GM12891 (cell line): Measurements from ENCODE around the gene SLC35B2.

ENCODE experiments used
- PAX5 ChIP-seq: IDR thresholded peaks from 2 replicates; pipeline ENCODE4 v1.6.1; 2011; ENCODE audit warnings: low read length, moderate library complexity, mild to moderate bottlenecking; ENCODE audit not compliant: insufficient read depth, severe bottlenecking
- POLR2A ChIP-seq: IDR thresholded peaks from 2 replicates; pipeline ENCODE4 v1.6.1; 2011; ENCODE audit warnings: low read depth, low read length, control low read depth
- POLR2AphosphoS5 ChIP-seq: IDR thresholded peaks from 2 replicates; pipeline ENCODE4 v1.6.1; 2011; ENCODE audit warnings: low read depth, low read length, control low read depth
- TAF1 ChIP-seq: IDR thresholded peaks from 2 replicates; pipeline ENCODE4 v1.6.1; 2011; ENCODE audit warnings: low read depth, low read length, control low read depth

GRCh38 chr6:44262467-44263353, 5.4 kb upstream of the SLC35B2 start:
- TF ChIP-seq POLR2AphosphoS5: no peak; the same call in 1 of the 2 replicates
- peak; percentile 33; the same call in 1 of the 2 replicates for TF ChIP-seq POLR2A
- TF ChIP-seq PAX5: no peak
- peak; percentile 24; the same call in 1 of the 2 replicates for TF ChIP-seq TAF1
